Skeletal muscle satellite cell (primary cell): ENCODE results near the gene LNX2.

Experiments
- H3K27me3 ChIP-seq: 2 replicates; pipeline ENCODE4 v1.7.0; 2013; ENCODE audit warnings: low read length; ENCODE audit not compliant: control insufficient read depth, insufficient read depth
- H3K36me3 ChIP-seq: 2 replicates; pipeline ENCODE4 v1.7.0; 2013; ENCODE audit warnings: mild to moderate bottlenecking, control low read depth, low read length; ENCODE audit not compliant: insufficient read depth
- H3K4me1 ChIP-seq: 2 replicates; pipeline ENCODE4 v1.7.0; 2013; ENCODE audit warnings: low read length; ENCODE audit not compliant: control insufficient read depth, insufficient read depth
- H3K4me2 ChIP-seq: 2 replicates; pipeline ENCODE4 v1.7.0; 2013; ENCODE audit warnings: mild to moderate bottlenecking, low read length
- H3K4me3 ChIP-seq: 2 replicates; pipeline ENCODE4 v1.7.0; 2013; ENCODE audit warnings: low read length
- H3K9ac ChIP-seq: 2 replicates; pipeline ENCODE4 v1.7.0; 2013; ENCODE audit warnings: mild to moderate bottlenecking, low read depth, low read length, moderate library complexity
- H3K9me3 ChIP-seq: replicated peaks from 2 replicates; pipeline ENCODE4 v1.7.0; 2013; ENCODE audit warnings: mild to moderate bottlenecking, control low read depth, low read length

The LNX2 gene

DNA sequence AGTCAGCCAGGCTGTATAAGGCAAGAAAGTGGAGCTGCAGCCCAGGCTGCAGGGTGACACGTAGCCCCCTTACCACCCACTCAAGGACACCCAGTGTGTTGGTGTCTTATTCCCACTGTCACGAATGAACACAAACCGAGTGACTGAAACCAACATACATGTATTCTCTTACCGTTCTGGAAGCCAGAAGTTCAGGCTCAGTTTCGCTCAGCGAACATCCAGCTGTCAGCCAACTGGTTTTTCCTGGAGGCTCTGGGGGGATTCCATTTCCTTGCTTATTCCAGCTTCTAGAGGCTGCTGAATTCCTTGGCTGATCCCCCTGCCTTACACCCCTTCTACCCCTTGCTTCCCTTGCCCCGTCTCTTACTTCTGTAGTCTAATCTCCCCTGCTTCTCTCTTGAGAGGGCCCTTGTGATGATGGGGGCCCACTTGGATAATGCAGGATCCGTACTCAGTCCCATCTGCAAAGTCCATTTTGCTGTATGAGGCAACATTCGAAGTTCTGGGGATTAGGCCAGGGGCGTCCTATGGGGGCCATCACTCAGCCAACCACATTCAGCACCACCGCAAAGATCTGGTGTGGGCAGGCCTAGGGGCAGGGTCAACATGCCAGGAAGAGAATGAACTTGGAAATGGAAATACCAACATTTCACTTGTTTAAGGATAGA, 122.6 kb downstream of the LNX2 start:
- no peaks in the 10 kb centered on the region for H3K36me3 ChIP-seq
- no peaks in the 10 kb centered on the region for H3K4me1 ChIP-seq
- H3K4me2 ChIP-seq = no peak overlapping the region
- H3K9me3 ChIP-seq = no peaks in the 10 kb centered on the region
- H3K9ac ChIP-seq = no peak overlapping the region
- peaks cover 6% of the 10 kb centered on the region for H3K27me3 ChIP-seq
- H3K4me3 ChIP-seq = no peak overlapping the region

DNA sequence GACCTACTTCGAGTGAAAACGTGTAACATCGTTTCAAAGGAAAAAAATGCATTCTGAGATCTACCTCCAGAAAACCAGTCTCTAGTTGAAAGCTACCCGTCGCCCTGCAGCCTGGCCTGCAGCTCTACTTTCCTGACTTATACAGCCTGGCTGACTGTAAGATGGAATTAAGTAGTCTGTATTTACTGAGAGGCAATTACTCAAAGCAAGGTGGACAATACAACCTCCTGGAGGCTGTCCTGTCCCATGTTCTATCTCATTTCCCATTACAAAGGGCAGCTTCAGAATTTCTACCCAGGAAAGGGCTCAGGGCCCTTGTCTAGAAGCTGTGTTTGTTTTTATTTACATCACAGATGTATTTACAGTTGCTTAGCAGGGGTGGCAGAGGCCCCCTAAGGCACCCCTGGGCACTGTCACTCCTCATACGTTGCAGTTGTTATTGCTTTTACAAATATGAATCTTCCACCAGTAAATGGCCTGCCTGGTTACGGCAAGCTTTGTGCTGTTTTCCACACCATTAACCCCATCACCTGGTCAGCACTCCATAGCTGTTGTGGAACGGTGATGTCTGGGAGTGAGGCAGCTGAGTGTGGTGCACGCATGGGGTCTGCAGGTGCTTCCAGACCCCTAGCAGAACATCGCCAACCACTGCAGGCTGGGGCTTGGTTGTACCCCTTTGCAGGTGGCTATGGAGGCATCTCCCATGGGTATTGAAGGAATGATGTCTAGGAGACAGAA, 123.6 kb downstream of the LNX2 start:
- Histone ChIP-seq H3K4me1 (no peaks in the 10 kb centered on the region), H3K4me3 (no peak overlapping the region), H3K36me3 (no peaks in the 10 kb centered on the region)

DNA sequence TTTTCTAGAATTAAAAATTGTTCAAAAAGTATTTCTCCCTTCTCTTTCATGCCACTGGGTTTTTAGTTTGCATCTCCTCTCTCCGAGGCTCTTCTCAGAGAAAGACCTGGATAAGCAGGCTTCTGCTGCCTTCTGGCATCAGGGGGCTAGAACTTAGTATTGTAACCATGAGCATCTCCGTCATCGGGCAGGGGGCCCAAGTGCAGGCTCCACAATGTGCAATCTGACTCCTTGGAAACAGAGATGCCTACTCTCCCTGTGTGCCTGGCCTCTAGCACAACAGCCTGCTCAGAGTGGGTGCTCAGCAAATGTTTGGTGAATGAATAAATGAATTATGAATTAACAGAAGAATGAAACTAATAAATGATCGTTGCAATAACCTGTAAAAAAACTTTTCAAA, 124.3 kb downstream of the LNX2 start:
- Histone ChIP-seq H3K36me3 (no peaks in the 10 kb centered on the region), H3K9ac (no peak overlapping the region), H3K4me3 (no peak overlapping the region), H3K9me3 (no peaks in the 10 kb centered on the region), H3K4me1 (no peaks in the 10 kb centered on the region), H3K4me2 (no peak overlapping the region), H3K27me3 (peaks cover 3% of the 10 kb centered on the region)

More for the DNA sequence above, 123.6 kb downstream of the LNX2 start:
- Histone ChIP-seq H3K4me2 (no peak overlapping the region), H3K27me3 (peaks cover 3% of the 10 kb centered on the region), H3K9ac (no peak overlapping the region), H3K9me3 (no peaks in the 10 kb centered on the region)
